ENCODE measurements around the gene NCKAP5.

GRCh38 chr2:133241224-133241571, 327.1 kb downstream of the NCKAP5 start:
- TF ChIP-seq, protein P1, sequence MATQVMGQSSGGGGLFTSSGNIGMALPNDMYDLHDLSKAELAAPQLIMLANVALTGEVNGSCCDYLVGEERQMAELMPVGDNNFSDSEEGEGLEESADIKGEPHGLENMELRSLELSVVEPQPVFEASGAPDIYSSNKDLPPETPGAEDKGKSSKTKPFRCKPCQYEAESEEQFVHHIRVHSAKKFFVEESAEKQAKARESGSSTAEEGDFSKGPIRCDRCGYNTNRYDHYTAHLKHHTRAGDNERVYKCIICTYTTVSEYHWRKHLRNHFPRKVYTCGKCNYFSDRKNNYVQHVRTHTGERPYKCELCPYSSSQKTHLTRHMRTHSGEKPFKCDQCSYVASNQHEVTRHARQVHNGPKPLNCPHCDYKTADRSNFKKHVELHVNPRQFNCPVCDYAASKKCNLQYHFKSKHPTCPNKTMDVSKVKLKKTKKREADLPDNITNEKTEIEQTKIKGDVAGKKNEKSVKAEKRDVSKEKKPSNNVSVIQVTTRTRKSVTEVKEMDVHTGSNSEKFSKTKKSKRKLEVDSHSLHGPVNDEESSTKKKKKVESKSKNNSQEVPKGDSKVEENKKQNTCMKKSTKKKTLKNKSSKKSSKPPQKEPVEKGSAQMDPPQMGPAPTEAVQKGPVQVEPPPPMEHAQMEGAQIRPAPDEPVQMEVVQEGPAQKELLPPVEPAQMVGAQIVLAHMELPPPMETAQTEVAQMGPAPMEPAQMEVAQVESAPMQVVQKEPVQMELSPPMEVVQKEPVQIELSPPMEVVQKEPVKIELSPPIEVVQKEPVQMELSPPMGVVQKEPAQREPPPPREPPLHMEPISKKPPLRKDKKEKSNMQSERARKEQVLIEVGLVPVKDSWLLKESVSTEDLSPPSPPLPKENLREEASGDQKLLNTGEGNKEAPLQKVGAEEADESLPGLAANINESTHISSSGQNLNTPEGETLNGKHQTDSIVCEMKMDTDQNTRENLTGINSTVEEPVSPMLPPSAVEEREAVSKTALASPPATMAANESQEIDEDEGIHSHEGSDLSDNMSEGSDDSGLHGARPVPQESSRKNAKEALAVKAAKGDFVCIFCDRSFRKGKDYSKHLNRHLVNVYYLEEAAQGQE (IDR thresholded peaks at IDR 0.05; ENCODE audit: insufficient replicate concordance, low read depth): no peak
- TF ChIP-seq CTCF (IDR thresholded peaks at IDR 0.05; ENCODE audit: insufficient read depth, low read length) (no peak), SPI1 (IDR thresholded peaks at IDR 0.05; ENCODE audit: borderline replicate concordance, low read depth) (no peak), POLR2AphosphoS5 (IDR thresholded peaks at IDR 0.05; ENCODE audit: low read depth) (no peak)

All from HL-60 (cell line).